Measurements from ENCODE around the gene TRIO.

The TRIO gene

DNA sequence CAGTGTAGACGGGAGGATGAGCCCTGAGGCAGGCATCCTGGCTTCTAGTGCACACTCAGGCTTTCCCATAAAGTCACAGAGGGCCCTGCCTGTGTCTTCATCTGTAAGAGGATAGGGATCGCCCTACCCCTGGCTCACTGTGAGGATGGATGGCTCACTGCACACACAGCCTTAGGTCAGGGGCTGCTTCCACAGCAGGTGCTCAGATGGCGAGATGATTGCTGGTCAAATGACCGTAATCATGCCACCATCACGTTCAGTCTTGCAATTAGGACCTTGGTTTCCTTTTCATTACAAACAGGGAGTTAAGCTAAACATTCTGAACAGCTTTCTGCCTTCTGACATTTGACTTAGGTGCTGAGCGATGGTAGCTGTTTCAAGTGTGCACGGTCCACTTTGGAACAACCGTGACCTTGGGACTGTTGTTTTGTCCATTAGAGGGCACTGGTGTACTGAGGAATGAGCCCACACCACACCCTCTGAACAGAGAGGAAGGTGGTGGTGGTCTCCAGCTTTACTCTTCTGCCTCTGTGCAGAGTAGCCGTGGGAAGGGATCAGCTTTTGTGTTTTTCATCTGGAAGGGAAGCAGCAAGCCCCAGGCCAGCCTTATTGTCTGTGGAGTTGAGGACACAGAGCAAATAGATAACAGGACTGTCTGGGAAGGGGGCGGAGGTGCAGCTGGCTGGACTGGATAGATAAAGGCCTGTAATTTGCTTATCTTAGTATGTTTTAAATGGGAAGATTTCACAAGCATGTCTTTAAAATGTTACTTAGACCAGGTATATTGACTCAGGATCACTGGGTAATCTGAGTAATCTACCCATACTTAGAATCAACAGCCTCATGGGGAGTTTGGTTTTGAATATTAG is 183.1 kb downstream of the TRIO start:
- Histone ChIP-seq H3K9me3 (ENCODE audit: control insufficient read depth in 2 of 2, low read length in 2 of 2) (no peaks in the 10 kb centered on the region), H3K27me3 (ENCODE audit: control insufficient read depth in 2 of 2, insufficient read depth in 2 of 2, low read length in 2 of 2) (no peaks in the 10 kb centered on the region), H3K4me1 (ENCODE audit: control insufficient read depth in 2 of 2, insufficient read depth in 2 of 2, low read length in 2 of 2) (no peaks in the 10 kb centered on the region), H3K36me3 (ENCODE audit: control insufficient read depth in 2 of 2, insufficient read depth in 2 of 2, low read length in 2 of 2) (peaks cover 30 to 33% of the 10 kb centered on the region in 2 donors), H3K9ac (ENCODE audit: low read depth in 1 of 2, low read length in 2 of 2) (no peak overlapping the region), H3K4me3 (ENCODE audit: low read length in 2 of 2) (no peak overlapping the region), H3K27ac (ENCODE audit: low read depth in 2 of 2, low read length in 2 of 2) (no peak overlapping the region)

DNA sequence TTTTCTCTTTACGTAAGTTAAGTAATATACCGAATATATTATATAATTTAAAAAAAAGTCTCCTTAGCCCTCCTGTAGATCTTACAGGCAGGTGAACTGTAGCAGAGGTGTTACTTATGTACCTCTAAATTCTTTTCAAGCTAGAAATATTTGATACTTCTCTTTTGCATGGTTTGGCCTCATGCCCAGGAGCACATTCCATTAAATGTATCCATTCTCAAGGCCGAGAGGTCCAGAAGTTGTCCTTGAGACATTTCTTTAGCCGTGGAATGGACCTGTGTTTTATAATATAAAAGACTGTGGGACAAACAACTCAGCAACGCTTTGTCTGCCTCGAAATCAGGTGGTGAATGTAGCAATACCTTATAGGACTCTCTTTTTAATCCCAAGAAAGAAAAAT is 184.5 kb downstream of the TRIO start:
- Histone ChIP-seq H3K27me3 (ENCODE audit: control insufficient read depth in 2 of 2, insufficient read depth in 2 of 2, low read length in 2 of 2) (no peaks in the 10 kb centered on the region), H3K36me3 (ENCODE audit: control insufficient read depth in 2 of 2, insufficient read depth in 2 of 2, low read length in 2 of 2) (peaks cover 24 to 32% of the 10 kb centered on the region in 2 donors), H3K4me3 (ENCODE audit: low read length in 2 of 2) (no peak overlapping the region), H3K4me1 (ENCODE audit: control insufficient read depth in 2 of 2, insufficient read depth in 2 of 2, low read length in 2 of 2) (no peaks in the 10 kb centered on the region), H3K9ac (ENCODE audit: low read depth in 1 of 2, low read length in 2 of 2) (no peak overlapping the region), H3K9me3 (ENCODE audit: control insufficient read depth in 2 of 2, low read length in 2 of 2) (no peaks in the 10 kb centered on the region), H3K27ac (ENCODE audit: low read depth in 2 of 2, low read length in 2 of 2) (no peak overlapping the region)

DNA sequence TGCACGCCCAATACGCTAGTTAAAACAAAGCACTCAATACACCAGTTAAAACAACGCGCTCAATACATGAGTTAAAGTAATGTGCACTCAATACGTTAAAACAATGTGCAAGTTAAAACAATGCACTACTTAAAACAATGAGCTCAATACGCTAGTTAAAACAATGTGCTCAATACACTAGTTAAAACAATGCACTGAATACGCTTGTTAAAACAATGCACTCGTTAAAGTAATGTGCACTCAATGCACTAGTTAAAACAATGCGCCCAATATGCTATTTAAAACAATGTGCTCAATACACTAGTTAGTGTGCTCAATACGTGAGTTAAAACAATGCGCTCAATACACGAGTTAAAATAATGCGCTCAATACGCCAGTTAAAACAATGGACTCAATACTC is 185.0 kb downstream of the TRIO start:
- Histone ChIP-seq H3K4me3 (ENCODE audit: low read length in 2 of 2) (no peak overlapping the region), H3K27me3 (ENCODE audit: control insufficient read depth in 2 of 2, insufficient read depth in 2 of 2, low read length in 2 of 2) (no peaks in the 10 kb centered on the region), H3K27ac (ENCODE audit: low read depth in 2 of 2, low read length in 2 of 2) (no peak overlapping the region), H3K4me1 (ENCODE audit: control insufficient read depth in 2 of 2, insufficient read depth in 2 of 2, low read length in 2 of 2) (no peaks in the 10 kb centered on the region), H3K9ac (ENCODE audit: low read depth in 1 of 2, low read length in 2 of 2) (no peak overlapping the region), H3K9me3 (ENCODE audit: control insufficient read depth in 2 of 2, low read length in 2 of 2) (no peaks in the 10 kb centered on the region), H3K36me3 (ENCODE audit: control insufficient read depth in 2 of 2, insufficient read depth in 2 of 2, low read length in 2 of 2) (peaks cover 19 to 33% of the 10 kb centered on the region in 2 donors)

DNA sequence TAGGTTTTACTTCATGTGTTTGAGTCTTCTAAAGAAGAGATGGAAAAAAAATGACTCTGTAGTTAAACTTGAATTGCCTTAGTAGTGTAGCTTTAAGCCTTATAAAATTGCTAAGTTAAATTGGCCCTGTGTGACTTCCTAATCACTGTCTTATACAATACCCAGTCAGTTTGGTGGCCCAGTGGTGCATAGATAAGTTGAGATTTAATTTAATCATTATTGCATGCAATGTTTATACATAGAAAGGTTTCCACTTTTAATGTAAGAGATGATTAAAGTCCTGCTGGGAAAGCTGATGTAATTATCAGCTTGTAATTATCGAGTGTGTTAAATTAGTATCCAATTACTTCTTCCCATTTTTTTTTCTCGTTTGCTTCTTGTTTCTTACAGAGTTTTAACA is 187.1 kb downstream of the TRIO start:
- Histone ChIP-seq H3K36me3 (ENCODE audit: control insufficient read depth in 2 of 2, insufficient read depth in 2 of 2, low read length in 2 of 2) (peaks cover 28 to 48% of the 10 kb centered on the region in 2 donors), H3K27me3 (ENCODE audit: control insufficient read depth in 2 of 2, insufficient read depth in 2 of 2, low read length in 2 of 2) (no peaks in the 10 kb centered on the region), H3K4me3 (ENCODE audit: low read length in 2 of 2) (no peak overlapping the region), H3K4me1 (ENCODE audit: control insufficient read depth in 2 of 2, insufficient read depth in 2 of 2, low read length in 2 of 2) (no peaks in the 10 kb centered on the region), H3K27ac (ENCODE audit: low read depth in 2 of 2, low read length in 2 of 2) (no peak overlapping the region), H3K9ac (ENCODE audit: low read depth in 1 of 2, low read length in 2 of 2) (no peak overlapping the region), H3K9me3 (ENCODE audit: control insufficient read depth in 2 of 2, low read length in 2 of 2) (no peaks in the 10 kb centered on the region)

DNA sequence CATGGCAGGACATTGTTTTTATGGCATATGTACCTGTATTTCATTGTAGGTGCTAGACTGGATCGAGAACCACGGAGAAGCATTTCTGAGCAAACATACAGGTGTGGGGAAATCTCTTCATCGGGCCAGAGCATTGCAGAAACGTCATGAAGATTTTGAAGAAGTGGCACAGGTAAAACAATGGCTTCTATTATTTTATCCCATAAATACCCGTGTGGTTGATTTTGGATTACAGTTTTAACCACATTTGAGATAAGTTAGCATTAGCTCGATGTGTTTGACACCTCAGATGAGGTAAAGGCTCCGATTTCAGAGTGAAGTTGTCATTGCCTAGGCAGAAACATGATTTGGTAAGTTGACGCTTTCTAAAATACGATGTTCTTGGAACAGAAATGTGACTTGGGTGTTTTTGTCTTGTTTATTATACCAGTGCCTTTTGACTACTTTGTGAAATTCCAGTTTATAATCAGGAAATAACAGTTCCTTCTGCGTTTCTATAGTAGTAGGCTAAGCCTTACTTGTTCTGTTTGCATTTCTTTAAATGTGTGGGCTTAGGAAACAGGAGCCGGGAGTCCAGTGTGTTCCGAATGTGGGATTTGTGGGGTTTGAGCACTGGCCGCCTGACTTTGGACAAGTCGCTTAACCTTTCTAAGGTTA is 187.7 kb downstream of the TRIO start:
- H3K36me3 ChIP-seq (ENCODE audit: control insufficient read depth in 2 of 2, insufficient read depth in 2 of 2, low read length in 2 of 2): peaks cover 32 to 46% of the 10 kb centered on the region in 2 donors
- no peak overlapping the region for H3K4me3 ChIP-seq (ENCODE audit: low read length in 2 of 2)
- no peaks in the 10 kb centered on the region for H3K9me3 ChIP-seq (ENCODE audit: control insufficient read depth in 2 of 2, low read length in 2 of 2)
- H3K27me3 ChIP-seq (ENCODE audit: control insufficient read depth in 2 of 2, insufficient read depth in 2 of 2, low read length in 2 of 2): no peaks in the 10 kb centered on the region
- H3K4me1 ChIP-seq (ENCODE audit: control insufficient read depth in 2 of 2, insufficient read depth in 2 of 2, low read length in 2 of 2): no peaks in the 10 kb centered on the region
- no peak overlapping the region for H3K27ac ChIP-seq (ENCODE audit: low read depth in 2 of 2, low read length in 2 of 2)
- no peak overlapping the region for H3K9ac ChIP-seq (ENCODE audit: low read depth in 1 of 2, low read length in 2 of 2)

DNA sequence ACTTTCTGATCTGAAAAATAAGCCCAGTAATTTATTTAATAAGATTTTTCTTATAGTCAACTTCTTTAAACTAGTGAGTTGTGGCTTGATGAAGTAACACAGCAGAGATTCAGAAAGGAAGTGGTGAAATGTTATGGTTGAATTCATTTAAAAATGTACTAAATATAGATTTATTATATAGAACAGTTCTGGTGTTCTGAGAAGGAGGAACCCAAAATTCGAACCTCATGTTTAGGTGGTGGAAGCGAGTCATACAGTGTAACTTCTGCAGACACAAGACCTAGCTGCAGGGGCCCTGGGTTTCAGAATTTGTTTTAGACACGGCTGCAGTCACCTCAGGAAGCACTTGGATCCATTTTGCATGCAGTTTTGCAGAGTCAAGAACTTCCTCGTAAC is 188.2 kb downstream of the TRIO start:
- peak overlapping the region in 1 of 2 donors; percentile 2 for H3K27ac ChIP-seq (ENCODE audit: low read depth in 2 of 2, low read length in 2 of 2)
- H3K9ac ChIP-seq (ENCODE audit: low read depth in 1 of 2, low read length in 2 of 2): no peak overlapping the region
- H3K4me1 ChIP-seq (ENCODE audit: control insufficient read depth in 2 of 2, insufficient read depth in 2 of 2, low read length in 2 of 2): no peaks in the 10 kb centered on the region
- H3K36me3 ChIP-seq (ENCODE audit: control insufficient read depth in 2 of 2, insufficient read depth in 2 of 2, low read length in 2 of 2): peaks cover 30 to 46% of the 10 kb centered on the region in 2 donors
- H3K9me3 ChIP-seq (ENCODE audit: control insufficient read depth in 2 of 2, low read length in 2 of 2): no peaks in the 10 kb centered on the region
- H3K4me3 ChIP-seq (ENCODE audit: low read length in 2 of 2): no peak overlapping the region
- H3K27me3 ChIP-seq (ENCODE audit: control insufficient read depth in 2 of 2, insufficient read depth in 2 of 2, low read length in 2 of 2): no peaks in the 10 kb centered on the region

DNA sequence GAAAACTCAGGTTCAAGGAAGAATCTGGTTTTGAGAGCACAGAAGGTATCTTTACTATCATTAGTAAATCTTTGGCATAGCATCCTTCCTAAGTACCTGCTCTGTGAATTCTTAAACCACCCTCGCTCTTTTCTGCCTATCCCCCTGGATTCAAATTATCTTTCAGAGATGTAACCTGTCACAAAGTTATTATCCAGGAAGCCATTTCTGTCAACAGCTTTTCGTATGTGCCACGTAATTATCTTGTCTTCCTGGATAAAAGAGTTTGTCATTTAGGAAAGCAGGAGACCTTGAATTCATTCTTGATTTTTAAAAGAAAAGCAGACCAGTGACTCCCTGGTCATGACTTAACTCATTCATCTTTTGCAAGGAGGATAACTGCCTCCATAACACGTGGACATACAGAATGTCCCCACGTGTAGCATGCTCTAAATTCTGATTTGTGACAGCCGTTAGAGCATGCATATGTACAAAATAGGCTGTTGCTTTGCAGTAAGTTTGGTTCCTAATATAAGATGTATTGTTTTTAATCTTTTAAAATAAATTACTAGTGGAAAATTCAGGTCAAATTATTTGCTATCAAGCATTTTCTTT is 189.0 kb downstream of the TRIO start:
- Histone ChIP-seq H3K36me3 (ENCODE audit: control insufficient read depth in 2 of 2, insufficient read depth in 2 of 2, low read length in 2 of 2) (peaks cover 38 to 54% of the 10 kb centered on the region in 2 donors), H3K9me3 (ENCODE audit: control insufficient read depth in 2 of 2, low read length in 2 of 2) (no peaks in the 10 kb centered on the region), H3K4me3 (ENCODE audit: low read length in 2 of 2) (no peak overlapping the region), H3K27me3 (ENCODE audit: control insufficient read depth in 2 of 2, insufficient read depth in 2 of 2, low read length in 2 of 2) (no peaks in the 10 kb centered on the region), H3K9ac (ENCODE audit: low read depth in 1 of 2, low read length in 2 of 2) (no peak overlapping the region), H3K4me1 (ENCODE audit: control insufficient read depth in 2 of 2, insufficient read depth in 2 of 2, low read length in 2 of 2) (no peaks in the 10 kb centered on the region), H3K27ac (ENCODE audit: low read depth in 2 of 2, low read length in 2 of 2) (peak overlapping the region in 1 of 2 donors; percentile 2)

DNA sequence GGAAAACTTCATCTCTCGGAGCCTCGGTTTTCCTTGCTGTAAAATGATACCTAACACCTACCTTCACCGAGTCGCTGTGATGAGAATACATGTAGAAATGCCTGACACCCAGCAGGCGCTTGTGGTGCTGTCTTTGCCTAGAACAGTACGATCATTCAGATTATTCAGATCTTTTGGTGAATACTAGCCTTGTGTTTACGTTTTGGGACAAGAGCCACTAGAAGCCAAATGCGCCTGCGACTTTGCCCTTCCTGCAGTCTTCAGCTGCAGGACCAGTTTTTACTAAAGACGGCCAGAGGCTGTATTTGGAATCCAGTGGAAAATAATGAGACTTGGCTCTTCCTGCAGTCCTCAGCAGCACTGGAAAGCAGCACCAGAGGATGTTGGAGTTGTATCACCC is 189.6 kb downstream of the TRIO start:
- Histone ChIP-seq H3K27ac (ENCODE audit: low read depth in 2 of 2, low read length in 2 of 2) (no peak overlapping the region), H3K36me3 (ENCODE audit: control insufficient read depth in 2 of 2, insufficient read depth in 2 of 2, low read length in 2 of 2) (peaks cover 44 to 57% of the 10 kb centered on the region in 2 donors), H3K9ac (ENCODE audit: low read depth in 1 of 2, low read length in 2 of 2) (no peak overlapping the region), H3K4me1 (ENCODE audit: control insufficient read depth in 2 of 2, insufficient read depth in 2 of 2, low read length in 2 of 2) (no peaks in the 10 kb centered on the region), H3K9me3 (ENCODE audit: control insufficient read depth in 2 of 2, low read length in 2 of 2) (no peaks in the 10 kb centered on the region), H3K4me3 (ENCODE audit: low read length in 2 of 2) (no peak overlapping the region), H3K27me3 (ENCODE audit: control insufficient read depth in 2 of 2, insufficient read depth in 2 of 2, low read length in 2 of 2) (no peaks in the 10 kb centered on the region)

DNA sequence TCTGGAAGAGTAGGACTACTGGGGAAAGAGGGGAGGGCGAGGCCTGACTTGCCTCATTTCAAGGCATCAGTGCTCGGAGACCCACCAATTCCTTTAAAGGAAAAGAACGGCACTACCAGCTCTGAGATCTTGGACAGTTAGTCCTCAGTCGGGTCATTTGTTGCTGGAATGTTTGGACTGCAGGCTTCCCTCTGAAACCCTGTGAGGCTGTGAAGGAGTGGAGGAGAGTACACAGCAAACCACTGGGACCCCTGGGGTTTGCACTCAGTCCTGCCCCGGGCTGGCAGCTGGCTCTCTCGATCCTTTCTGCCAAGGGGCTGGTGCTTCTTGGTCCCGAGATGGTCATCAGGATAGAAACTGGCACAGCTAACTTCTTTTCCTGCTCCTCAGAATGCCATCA is 194.5 kb downstream of the TRIO start:
- H3K9ac ChIP-seq (ENCODE audit: low read depth in 1 of 2, low read length in 2 of 2): no peak overlapping the region
- no peak overlapping the region for H3K27ac ChIP-seq (ENCODE audit: low read depth in 2 of 2, low read length in 2 of 2)
- H3K9me3 ChIP-seq (ENCODE audit: control insufficient read depth in 2 of 2, low read length in 2 of 2): no peaks in the 10 kb centered on the region
- H3K27me3 ChIP-seq (ENCODE audit: control insufficient read depth in 2 of 2, insufficient read depth in 2 of 2, low read length in 2 of 2): no peaks in the 10 kb centered on the region
- no peak overlapping the region for H3K4me3 ChIP-seq (ENCODE audit: low read length in 2 of 2)
- peaks cover 51 to 58% of the 10 kb centered on the region in 2 donors for H3K36me3 ChIP-seq (ENCODE audit: control insufficient read depth in 2 of 2, insufficient read depth in 2 of 2, low read length in 2 of 2)
- H3K4me1 ChIP-seq (ENCODE audit: control insufficient read depth in 2 of 2, insufficient read depth in 2 of 2, low read length in 2 of 2): peaks cover 0 to 4% of the 10 kb centered on the region in 2 donors

DNA sequence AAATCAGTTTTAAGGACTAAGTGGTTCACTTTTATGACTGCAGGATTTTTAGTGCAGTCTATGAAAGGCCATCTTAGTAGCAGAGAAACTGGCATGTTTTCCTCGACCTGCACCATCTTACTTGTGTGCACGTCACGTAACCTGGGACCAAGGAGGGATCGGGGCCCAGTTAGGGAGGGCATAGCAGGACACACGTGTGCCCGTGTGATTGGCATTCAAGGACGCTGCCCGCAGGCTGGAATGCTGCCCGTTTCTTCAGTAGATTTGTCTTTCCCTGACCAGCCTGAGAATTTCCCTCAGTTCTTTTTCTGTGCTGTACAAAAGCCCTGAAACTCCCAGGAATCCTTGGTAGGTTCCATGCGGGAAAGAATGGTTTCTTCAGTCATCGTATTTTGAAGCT is 196.3 kb downstream of the TRIO start:
- Histone ChIP-seq H3K27me3 (ENCODE audit: control insufficient read depth in 2 of 2, insufficient read depth in 2 of 2, low read length in 2 of 2) (no peaks in the 10 kb centered on the region), H3K36me3 (ENCODE audit: control insufficient read depth in 2 of 2, insufficient read depth in 2 of 2, low read length in 2 of 2) (peaks cover 46 to 58% of the 10 kb centered on the region in 2 donors), H3K4me1 (ENCODE audit: control insufficient read depth in 2 of 2, insufficient read depth in 2 of 2, low read length in 2 of 2) (peaks cover 0 to 4% of the 10 kb centered on the region in 2 donors), H3K4me3 (ENCODE audit: low read length in 2 of 2) (no peak overlapping the region), H3K9me3 (ENCODE audit: control insufficient read depth in 2 of 2, low read length in 2 of 2) (no peaks in the 10 kb centered on the region), H3K27ac (ENCODE audit: low read depth in 2 of 2, low read length in 2 of 2) (no peak overlapping the region), H3K9ac (ENCODE audit: low read depth in 1 of 2, low read length in 2 of 2) (no peak overlapping the region)
